Ascending aorta (tissue), 2 donors: ENCODE data around the gene GDPD3. TPM values are rescaled to one million over a fixed set of nuclear protein-coding genes. Genes with fewer than 3 reads are reported as not detected.

Source experiments
- DNase-seq, 2 donors: peaks; one replicate each; pipeline ENCODE4 v3.0.0-alpha.2; 2019; ENCODE audit warnings: low spot score in 2 of 2
- H3K27ac ChIP-seq, 2 donors: fragments of 200-600 bp; sonication (generic); one replicate each; pipeline ENCODE4 v1.5.1; 2016 to 2017; ENCODE audit warnings: mild to moderate bottlenecking in 1 of 2
- H3K27me3 ChIP-seq: fragments of 200-600 bp; sonication (generic); one replicate; pipeline ENCODE4 v1.5.1; 2017
- H3K36me3 ChIP-seq, 2 donors: fragments of 200-600 bp; sonication (generic); one replicate each; pipeline ENCODE4 v1.5.1; 2016
- H3K4me1 ChIP-seq, 2 donors: fragments of 200-600 bp; sonication (generic); one replicate each; pipeline ENCODE4 v1.5.1; 2016 to 2017; ENCODE audit warnings: mild to moderate bottlenecking in 1 of 2
- H3K4me3 ChIP-seq, 2 donors: fragments of 200-600 bp; sonication (generic); one replicate each; pipeline ENCODE4 v1.5.1; 2016 to 2017; ENCODE audit warnings: mild to moderate bottlenecking in 1 of 2
- H3K9me3 ChIP-seq, 2 donors: fragments of 200-600 bp; sonication (generic); one replicate each; pipeline ENCODE4 v1.5.1; 2016
- CTCF ChIP-seq, 3 experiments: fragments of 200-600 bp in 2 of 3; fragments of 450-650 bp in 1 of 3; sonication (generic) in 2 of 3; IDR thresholded peaks; one replicate each; pipeline ENCODE4 v1.5.1; 2016 to 2019; ENCODE audit warnings: antibody characterized with exemption in 3 of 3, mild to moderate bottlenecking in 1 of 3, moderate library complexity in 1 of 3
- intact Hi-C: fragments of 100-400 bp; cut with DNase I; formaldehyde crosslinking; loops from one replicate; pipeline ENCODE4 v1.15.1; 2023
- total RNA-seq: library from RNA; depleted of rRNA; stranded (reverse); fragments of >200 nt; gene quantifications from one replicate; pipeline ENCODE4 v1.1.0, GENCODE V29; 2016

The GDPD3 gene
- total RNA-seq, 1 donor from 2014 or later = 0.53 TPM

DNA sequence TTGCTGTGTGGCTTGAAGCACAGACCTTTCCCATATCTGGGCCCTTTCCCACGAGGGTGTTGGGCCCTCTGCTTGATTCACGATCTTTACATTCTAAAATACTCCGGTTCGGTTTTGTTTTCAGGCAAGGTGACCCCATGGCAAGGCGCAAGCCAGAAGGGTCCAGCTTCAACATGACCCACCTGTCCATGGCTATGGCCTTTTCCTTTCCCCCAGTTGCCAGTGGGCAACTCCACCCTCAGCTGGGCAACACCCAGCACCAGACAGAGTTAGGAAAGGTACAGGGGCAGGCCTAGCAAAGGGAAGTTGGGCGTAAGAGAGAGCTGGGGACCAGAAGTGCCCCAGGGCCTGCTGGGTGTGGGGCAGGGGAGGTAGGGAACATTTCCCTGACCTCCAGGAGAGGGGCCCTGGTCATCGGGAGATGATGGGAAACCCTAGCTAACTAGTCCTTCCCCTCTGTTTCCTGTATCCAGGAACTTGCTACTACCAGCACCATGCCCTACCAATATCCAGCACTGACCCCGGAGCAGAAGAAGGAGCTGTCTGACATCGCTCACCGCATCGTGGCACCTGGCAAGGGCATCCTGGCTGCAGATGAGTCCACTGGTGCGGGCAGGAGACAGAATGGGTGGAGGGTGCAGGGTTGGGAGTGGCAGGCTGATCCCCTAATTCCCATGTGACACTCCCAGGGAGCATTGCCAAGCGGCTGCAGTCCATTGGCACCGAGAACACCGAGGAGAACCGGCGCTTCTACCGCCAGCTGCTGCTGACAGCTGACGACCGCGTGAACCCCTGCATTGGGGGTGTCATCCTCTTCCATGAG, 46.4 kb downstream of the GDPD3 start:
- no peaks in the 10 kb centered on the region for H3K9me3 ChIP-seq
- peaks cover 22 to 51% of the 10 kb centered on the region in 2 donors for H3K4me1 ChIP-seq
- H3K4me3 ChIP-seq = peak overlapping the region; percentile 92
- peaks cover 48 to 50% of the 10 kb centered on the region in 2 donors for H3K36me3 ChIP-seq
- no peak for DNase-seq
- TF ChIP-seq CTCF (IDR thresholded peaks at IDR 0.05) = no peak
- peak overlapping the region; percentile 97 to 99 for H3K27ac ChIP-seq
- intact Hi-C loops = loop anchor here (5.0 to 10.0 kb wide), 3 partner anchors 245 to 588 kb away; partner anchors contain the start of genes FBRS, MAZ, MVP and PRR14
- H3K27me3 ChIP-seq = no peaks in the 10 kb centered on the region

DNA sequence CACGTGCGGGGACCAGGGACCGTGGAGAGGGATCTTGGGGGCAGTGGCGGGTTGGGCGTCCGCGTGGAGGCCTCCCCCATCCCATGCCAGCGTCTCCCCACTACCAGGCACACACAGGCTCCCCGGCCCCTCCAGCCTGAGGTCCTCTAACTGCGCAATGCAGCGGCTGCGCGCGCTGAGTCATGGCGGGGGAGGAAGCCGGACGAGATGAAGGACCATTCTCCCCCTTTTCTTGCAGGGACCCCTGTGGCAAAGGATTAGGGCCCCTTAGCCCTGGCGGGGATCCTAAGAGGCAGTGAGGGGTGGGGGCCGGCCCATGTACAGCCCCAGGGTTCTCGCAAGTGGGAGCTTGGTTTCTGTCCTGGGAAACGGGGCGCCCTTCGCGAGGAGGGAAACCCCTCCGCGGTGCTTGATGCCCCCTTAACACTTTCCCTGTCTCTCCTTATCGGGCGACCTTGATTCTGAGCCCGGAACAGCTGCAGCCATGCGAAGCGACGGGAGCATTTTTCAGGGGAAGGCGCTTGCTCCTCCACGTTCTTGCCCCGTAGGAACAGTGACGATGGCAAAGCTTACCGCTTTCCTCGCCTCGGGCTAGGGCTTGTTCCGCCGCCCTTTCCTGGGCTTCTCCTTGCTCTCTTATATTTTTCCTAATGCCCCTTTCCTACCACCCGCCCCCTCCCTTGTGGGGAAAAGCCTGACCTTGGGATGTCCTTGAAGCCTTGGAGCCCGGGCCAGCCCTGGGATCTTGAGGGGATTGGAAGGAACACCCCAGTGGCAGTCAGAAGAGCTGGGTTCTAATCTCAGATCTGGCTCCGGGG, 47.2 kb downstream of the GDPD3 start:
- Histone ChIP-seq H3K27ac (peak overlapping the region; percentile 97 to 99), H3K27me3 (no peaks in the 10 kb centered on the region), H3K4me1 (peaks cover 22 to 51% of the 10 kb centered on the region in 2 donors), H3K9me3 (no peaks in the 10 kb centered on the region), H3K4me3 (peak overlapping the region; percentile 92), H3K36me3 (peaks cover 39 to 42% of the 10 kb centered on the region in 2 donors)
- no peak for DNase-seq
- no peak for TF ChIP-seq CTCF (IDR thresholded peaks at IDR 0.05)
- intact Hi-C loops = loop anchor here (1.0 to 10.0 kb wide), 9 partner anchors 9 to 589 kb away; partner anchors contain the start of genes FBRS, MAPK3, MAZ and MVP

- intact Hi-C loops = loop anchor here (1.0 to 10.0 kb wide), 9 partner anchors 10 to 589 kb away; partner anchors contain the start of genes FBRS, MAPK3, MAZ and MVP
- Histone ChIP-seq H3K4me1 (peaks cover 22 to 51% of the 10 kb centered on the region in 2 donors), H3K4me3 (peak within 1 kb of the TSS; percentile 92), H3K27me3 (no peaks in the 10 kb centered on the region), H3K9me3 (no peaks in the 10 kb centered on the region), H3K36me3 (peaks cover 31 to 33% of the 10 kb centered on the region in 2 donors), H3K27ac (peak within 1 kb of the TSS; percentile 97 to 99)
- TF ChIP-seq CTCF (IDR thresholded peaks at IDR 0.05) = no peak
- peak; percentile 93 to 99 for DNase-seq
Measured at GRCh38 chr16:30065102-30065942, 48.0 kb downstream of the GDPD3 start, which contains the start of gene ALDOA. Gene ALDOA, plus strand, starts transcription at chr16:30065760. Its CDS starts 1,138 bp downstream, at chr16:30066898.

DNA sequence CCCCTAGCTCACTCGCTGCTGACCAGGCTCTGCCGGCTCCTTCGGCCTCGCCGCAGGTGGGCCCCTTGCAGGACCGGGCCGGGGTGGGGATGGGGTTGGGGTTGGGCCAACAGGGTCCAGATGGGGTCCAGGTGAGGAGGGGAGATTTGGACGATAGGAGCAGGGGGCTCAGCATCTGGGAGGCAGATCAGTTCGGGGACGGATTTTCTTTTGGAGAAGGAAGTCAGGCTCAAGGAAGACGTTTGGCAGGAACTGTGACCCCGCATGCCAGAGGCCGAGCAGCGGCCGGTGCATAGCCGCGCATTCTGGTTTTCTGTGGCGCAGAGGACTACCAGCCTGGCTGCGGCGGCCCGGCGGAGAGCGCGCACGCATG, 48.6 kb downstream of the GDPD3 start:
- TF ChIP-seq CTCF (IDR thresholded peaks at IDR 0.05) = no peak
- Histone ChIP-seq H3K27me3 (no peaks in the 10 kb centered on the region), H3K4me3 (peak overlapping the region; percentile 66 to 92), H3K36me3 (peaks cover 25 to 27% of the 10 kb centered on the region in 2 donors), H3K9me3 (no peaks in the 10 kb centered on the region), H3K4me1 (peaks cover 22 to 45% of the 10 kb centered on the region in 2 donors), H3K27ac (peak overlapping the region; percentile 97 to 99)
- DNase-seq = no peak
- intact Hi-C loops = loop anchor here (1.0 to 10.0 kb wide), 9 partner anchors 11 to 590 kb away; partner anchors contain the start of genes FBRS, MAPK3, MAZ and MVP
